Measurements from ENCODE around the gene TAF12.

The TAF12 gene

GRCh38 chr1:28582248-28582615 lies 60.6 kb downstream of the TAF12 start:
- H3K4me1 ChIP-seq (ENCODE audit: low read depth, poor library complexity, severe bottlenecking), result peaks cover 31% of the 10 kb centered on the region
- TF ChIP-seq CTCF (conservative IDR thresholded peaks at IDR 0.05; ENCODE audit: low read depth, low read length), result no peak
- H3K36me3 ChIP-seq (ENCODE audit: insufficient read depth), result peaks cover 22% of the 10 kb centered on the region; the same call in 1 of the 2 replicates
- peaks cover 15% of the 10 kb centered on the region for H4K20me1 ChIP-seq (ENCODE audit: insufficient read depth)
- H3K9ac ChIP-seq, result peak overlapping the region; percentile 95
- H3K27me3 ChIP-seq (ENCODE audit: insufficient read depth, low read depth), result no peaks in the 10 kb centered on the region
- H3K4me2 ChIP-seq, result peak overlapping the region; percentile 95
- H2AFZ ChIP-seq (ENCODE audit: low read depth), result peak overlapping the region; percentile 81
- H3K4me3 ChIP-seq (IDR thresholded peaks at IDR 0.05; ENCODE audit: insufficient read depth, low read depth, low read length), result no peak overlapping the region
- H3K79me2 ChIP-seq (ENCODE audit: insufficient read depth, low read depth), result peaks cover 26% of the 10 kb centered on the region
- H3K27ac ChIP-seq, result peak overlapping the region; percentile 63

- Histone ChIP-seq H3K4me2 (peak overlapping the region; percentile 100), H3K79me2 (ENCODE audit: insufficient read depth, low read depth) (peaks cover 26% of the 10 kb centered on the region), H3K4me1 (ENCODE audit: low read depth, poor library complexity, severe bottlenecking) (peaks cover 36% of the 10 kb centered on the region), H2AFZ (ENCODE audit: low read depth) (peak overlapping the region; percentile 81), H3K36me3 (ENCODE audit: insufficient read depth) (peaks cover 22% of the 10 kb centered on the region; the same call in 1 of the 2 replicates), H3K9ac (peak overlapping the region; percentile 95), H4K20me1 (ENCODE audit: insufficient read depth) (peaks cover 15% of the 10 kb centered on the region), H3K4me3 (IDR thresholded peaks at IDR 0.05; ENCODE audit: insufficient read depth, low read depth, low read length) (no peak overlapping the region), H3K27me3 (ENCODE audit: insufficient read depth, low read depth) (no peaks in the 10 kb centered on the region), H3K27ac (peak overlapping the region; percentile 63)
- TF ChIP-seq CTCF (conservative IDR thresholded peaks at IDR 0.05; ENCODE audit: low read depth, low read length), result no peak; the same call in 1 of the 2 replicates
These were observed 61.2 kb downstream of the TAF12 start for GRCh38 chr1:28581531-28582247.

GRCh38 chr1:28580722-28581530 lies 61.9 kb downstream of the TAF12 start:
- Histone ChIP-seq H3K9ac (peak overlapping the region; percentile 95), H4K20me1 (ENCODE audit: insufficient read depth) (peaks cover 15% of the 10 kb centered on the region), H3K27me3 (ENCODE audit: insufficient read depth, low read depth) (no peaks in the 10 kb centered on the region), H2AFZ (ENCODE audit: low read depth) (no peak overlapping the region), H3K36me3 (ENCODE audit: insufficient read depth) (peaks cover 22% of the 10 kb centered on the region; the same call in 1 of the 2 replicates), H3K4me3 (IDR thresholded peaks at IDR 0.05; ENCODE audit: insufficient read depth, low read depth, low read length) (no peak overlapping the region), H3K79me2 (ENCODE audit: insufficient read depth, low read depth) (peaks cover 26% of the 10 kb centered on the region), H3K4me2 (peak overlapping the region; percentile 100), H3K4me1 (ENCODE audit: low read depth, poor library complexity, severe bottlenecking) (peaks cover 37% of the 10 kb centered on the region), H3K27ac (peak overlapping the region; percentile 63)
- peak; percentile 28 for TF ChIP-seq CTCF (conservative IDR thresholded peaks at IDR 0.05; ENCODE audit: low read depth, low read length)

GRCh38 chr1:28579401-28579800 lies 63.5 kb downstream of the TAF12 start:
- no peak for TF ChIP-seq CTCF (conservative IDR thresholded peaks at IDR 0.05; ENCODE audit: low read depth, low read length)
- H3K4me3 ChIP-seq (IDR thresholded peaks at IDR 0.05; ENCODE audit: insufficient read depth, low read depth, low read length), result no peak overlapping the region

More at GRCh38 chr1:28579401-28579800, 63.5 kb downstream of the TAF12 start:
- peak overlapping the region; percentile 63; the same call in 1 of the 2 replicates for H3K27ac ChIP-seq
- peaks cover 37% of the 10 kb centered on the region for H3K4me1 ChIP-seq (ENCODE audit: low read depth, poor library complexity, severe bottlenecking)
- peak overlapping the region; percentile 95; the same call in 1 of the 2 replicates for H3K9ac ChIP-seq
- peaks cover 15% of the 10 kb centered on the region for H4K20me1 ChIP-seq (ENCODE audit: insufficient read depth)
- no peaks in the 10 kb centered on the region for H3K27me3 ChIP-seq (ENCODE audit: insufficient read depth, low read depth)
- peaks cover 26% of the 10 kb centered on the region for H3K79me2 ChIP-seq (ENCODE audit: insufficient read depth, low read depth)
- no peak overlapping the region for H2AFZ ChIP-seq (ENCODE audit: low read depth)
- peaks cover 22% of the 10 kb centered on the region; the same call in 1 of the 2 replicates for H3K36me3 ChIP-seq (ENCODE audit: insufficient read depth)
- H3K4me2 ChIP-seq, result peak overlapping the region; percentile 100
